MCF 10A (cell line): ENCODE results near the gene CHCHD3. TPM values are rescaled to one million over a fixed set of nuclear protein-coding genes. Genes with fewer than 3 reads are reported as not detected.

Experiments
- BruUV-seq: library from RNA; stranded (reverse); fragments of 400-500 nt; replicated peaks from 2 replicates; lab custom pipeline; 2021; lab: Mats Ljungman, UMichigan
- CTCF ChIA-PET: fragments of 300-600 bp; sonication (Branson Sonifier 250); formaldehyde crosslinking; extraction: SDS; loops from one replicate; lab custom pipeline; 2021; ENCODE audit warnings: antibody characterized with exemption, inconsistent platforms; lab: Yijun Ruan, JAX
- POLR2A ChIA-PET: fragments of 300-600, 350-650 bp; sonication (Branson Sonifier 250); formaldehyde crosslinking; extraction: SDS; loops from one replicate; lab custom pipeline; 2020; ENCODE audit warnings: antibody characterized with exemption, inconsistent platforms; lab: Yijun Ruan, JAX
- DNase-seq: peaks from one replicate; pipeline ENCODE4 v3.0.0-alpha.2; 2018; ENCODE audit not compliant: unreplicated experiment
- H3K27ac Mint-ChIP-seq: one replicate; pipeline ENCODE4 v1.8.0; 2022; ENCODE audit warnings: mild to moderate bottlenecking, low read depth, mixed read lengths; ENCODE audit not compliant: unreplicated experiment
- H3K27me3 Mint-ChIP-seq: one replicate; pipeline ENCODE4 v1.8.0; 2022; ENCODE audit warnings: mixed read lengths; ENCODE audit not compliant: insufficient read depth, unreplicated experiment
- H3K36me3 Mint-ChIP-seq: one replicate; pipeline ENCODE4 v1.8.0; 2022; ENCODE audit warnings: mild to moderate bottlenecking, moderate library complexity, mixed read lengths; ENCODE audit not compliant: insufficient read depth, unreplicated experiment
- H3K4me1 Mint-ChIP-seq: one replicate; pipeline ENCODE4 v1.8.0; 2022; ENCODE audit warnings: mixed read lengths; ENCODE audit not compliant: insufficient read depth, unreplicated experiment
- H3K4me3 Mint-ChIP-seq: one replicate; pipeline ENCODE4 v1.8.0; 2022; ENCODE audit warnings: mild to moderate bottlenecking, moderate library complexity, mixed read lengths; ENCODE audit not compliant: unreplicated experiment
- H3K9me3 Mint-ChIP-seq: one replicate; pipeline ENCODE4 v1.8.0; 2022; ENCODE audit warnings: mixed read lengths; ENCODE audit not compliant: unreplicated experiment
- intact Hi-C: fragments of 100-400 bp; cut with micrococcal nuclease; formaldehyde crosslinking; loops from 2 replicates; pipeline ENCODE4 v1.14.1; 2022
- total RNA-seq: library from RNA; stranded (reverse); gene quantifications from 2 replicates; pipeline ENCODE4 v1.2.3, GENCODE V29; 2022
- TF ChIP-seq, protein P1 (sequence below): fragments of 200-600 bp; IDR thresholded peaks from one replicate; pipeline ENCODE4 v1.8.0; 2022; ENCODE audit warnings: antibody characterized with exemption, mild to moderate bottlenecking; ENCODE audit not compliant: unreplicated experiment

The CHCHD3 gene
- total RNA-seq, 1 experiment from 2014 or later, result 102 TPM

DNA sequence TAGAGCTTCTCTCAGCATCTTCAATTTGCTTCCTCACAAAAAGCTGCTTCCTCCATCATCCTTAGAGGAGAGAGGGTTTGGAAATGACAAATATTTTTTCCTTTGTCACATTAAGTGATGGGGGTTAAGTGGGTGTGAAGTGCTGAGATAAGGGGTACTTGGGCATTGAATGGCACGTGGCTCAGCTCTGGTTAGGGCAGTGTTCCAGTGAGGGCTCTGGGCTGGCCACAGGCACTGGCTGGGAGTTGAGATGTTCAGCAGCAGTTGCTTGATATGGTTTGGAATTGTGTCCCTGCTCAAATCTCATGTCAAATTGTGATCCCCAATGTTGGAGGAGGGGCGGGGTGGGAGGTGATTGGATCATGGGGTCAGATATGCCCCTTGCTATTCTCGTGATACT is 33.7 kb upstream of the CHCHD3 start:
- DNase-seq, result no peak
- no TSS peak for BruUV-seq
- TF ChIP-seq, protein P1, sequence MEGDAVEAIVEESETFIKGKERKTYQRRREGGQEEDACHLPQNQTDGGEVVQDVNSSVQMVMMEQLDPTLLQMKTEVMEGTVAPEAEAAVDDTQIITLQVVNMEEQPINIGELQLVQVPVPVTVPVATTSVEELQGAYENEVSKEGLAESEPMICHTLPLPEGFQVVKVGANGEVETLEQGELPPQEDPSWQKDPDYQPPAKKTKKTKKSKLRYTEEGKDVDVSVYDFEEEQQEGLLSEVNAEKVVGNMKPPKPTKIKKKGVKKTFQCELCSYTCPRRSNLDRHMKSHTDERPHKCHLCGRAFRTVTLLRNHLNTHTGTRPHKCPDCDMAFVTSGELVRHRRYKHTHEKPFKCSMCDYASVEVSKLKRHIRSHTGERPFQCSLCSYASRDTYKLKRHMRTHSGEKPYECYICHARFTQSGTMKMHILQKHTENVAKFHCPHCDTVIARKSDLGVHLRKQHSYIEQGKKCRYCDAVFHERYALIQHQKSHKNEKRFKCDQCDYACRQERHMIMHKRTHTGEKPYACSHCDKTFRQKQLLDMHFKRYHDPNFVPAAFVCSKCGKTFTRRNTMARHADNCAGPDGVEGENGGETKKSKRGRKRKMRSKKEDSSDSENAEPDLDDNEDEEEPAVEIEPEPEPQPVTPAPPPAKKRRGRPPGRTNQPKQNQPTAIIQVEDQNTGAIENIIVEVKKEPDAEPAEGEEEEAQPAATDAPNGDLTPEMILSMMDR, result no peak
- Mint-ChIP-seq H3K36me3 (no peaks in the 10 kb centered on the region), H3K9me3 (no peaks in the 10 kb centered on the region), H3K27me3 (peaks cover 66% of the 10 kb centered on the region), H3K27ac (no peak overlapping the region), H3K4me3 (no peak overlapping the region), H3K4me1 (no peaks in the 10 kb centered on the region)
- intact Hi-C loops, result no loop called here
- ChIA-PET CTCF (no interaction called here), POLR2A (no interaction called here)

DNA sequence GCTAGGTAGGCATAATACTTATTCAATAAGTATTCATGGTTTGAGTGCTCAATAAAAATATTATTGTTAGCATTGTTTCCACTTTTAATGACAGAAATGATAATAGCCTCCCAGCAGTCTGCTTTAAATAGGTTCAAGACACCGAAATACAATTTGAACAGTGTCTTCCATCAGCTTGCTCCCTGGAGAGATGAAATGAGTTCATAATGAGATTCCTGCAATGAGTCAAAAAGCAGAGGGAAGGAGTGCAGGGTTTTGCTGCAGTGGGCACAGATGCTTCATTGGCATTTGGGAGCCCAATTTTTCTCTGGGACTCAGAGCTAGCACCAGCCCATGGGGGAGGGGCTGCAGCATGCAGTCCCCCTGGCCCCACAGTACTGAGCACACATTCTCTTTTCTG is 32.6 kb upstream of the CHCHD3 start:
- peaks cover 64% of the 10 kb centered on the region for H3K27me3 Mint-ChIP-seq
- BruUV-seq, result no TSS peak
- H3K9me3 Mint-ChIP-seq, result no peaks in the 10 kb centered on the region
- no peak overlapping the region for H3K4me3 Mint-ChIP-seq
- H3K27ac Mint-ChIP-seq, result no peak overlapping the region
- ChIA-PET POLR2A (interaction anchor here (1.0 kb wide), 1 partner anchor 138 kb away, joined by 4 read pairs; no protein-coding TSS in a partner anchor), CTCF (no interaction called here)
- TF ChIP-seq, protein P1, result no peak
- intact Hi-C loops, result no loop called here
- H3K36me3 Mint-ChIP-seq, result no peaks in the 10 kb centered on the region
- DNase-seq, result no peak
- H3K4me1 Mint-ChIP-seq, result no peaks in the 10 kb centered on the region

DNA sequence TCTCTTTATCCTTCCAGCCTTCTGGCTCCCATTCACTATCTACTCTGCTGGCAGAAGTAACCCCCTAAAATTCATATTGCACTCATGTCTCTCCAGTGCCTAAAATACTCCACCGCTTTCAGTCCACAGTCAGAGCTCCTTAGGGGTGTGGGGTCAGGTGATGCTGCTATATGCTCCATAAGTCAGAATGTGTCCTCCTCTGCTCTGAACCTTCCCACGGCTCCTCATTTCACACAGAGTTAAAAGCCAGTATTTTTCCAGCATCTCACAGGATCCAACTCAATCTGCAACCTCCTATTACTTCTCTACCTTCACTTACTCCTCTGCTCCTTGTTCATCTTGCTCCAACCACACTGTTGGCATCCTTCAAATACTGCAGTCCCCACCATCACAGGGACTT is 31.1 kb upstream of the CHCHD3 start:
- ChIA-PET CTCF (no interaction called here), POLR2A (interaction anchor here (0.6 to 1.3 kb wide), 2 partner anchors 45 to 1210 kb away, joined by 3 read pairs; no protein-coding TSS in a partner anchor)
- no peak for DNase-seq
- intact Hi-C loops, result no loop called here
- H3K27ac Mint-ChIP-seq, result no peak overlapping the region
- H3K9me3 Mint-ChIP-seq, result peaks cover 7% of the 10 kb centered on the region
- H3K4me1 Mint-ChIP-seq, result no peaks in the 10 kb centered on the region
- H3K27me3 Mint-ChIP-seq, result peaks cover 64% of the 10 kb centered on the region
- no TSS peak for BruUV-seq
- no peaks in the 10 kb centered on the region for H3K36me3 Mint-ChIP-seq
- TF ChIP-seq, protein P1, result no peak
- H3K4me3 Mint-ChIP-seq, result no peak overlapping the region

DNA sequence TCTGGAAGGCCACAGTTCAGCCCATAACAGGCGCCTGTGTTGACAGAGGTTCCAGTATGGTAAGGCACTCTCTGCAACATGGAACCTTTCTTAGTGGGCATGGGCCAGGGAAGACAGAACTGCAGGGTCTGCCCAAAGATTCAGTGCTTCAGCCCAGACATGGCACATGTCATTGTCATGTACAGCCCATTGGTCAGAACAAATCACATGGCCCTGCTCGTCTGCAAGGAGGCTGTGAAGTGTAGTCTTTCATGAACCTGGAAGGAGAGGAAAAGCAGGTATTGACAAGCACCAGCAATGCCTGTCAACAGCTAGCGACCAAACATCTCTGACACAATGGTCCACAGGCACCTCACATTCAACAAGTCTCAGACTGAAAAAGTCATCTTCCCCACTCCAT is 30.4 kb upstream of the CHCHD3 start:
- Mint-ChIP-seq H3K27ac (no peak overlapping the region), H3K4me3 (no peak overlapping the region), H3K4me1 (no peaks in the 10 kb centered on the region), H3K9me3 (peaks cover 7% of the 10 kb centered on the region), H3K27me3 (peaks cover 62% of the 10 kb centered on the region), H3K36me3 (no peaks in the 10 kb centered on the region)
- ChIA-PET POLR2A (no interaction called here), CTCF (no interaction called here)
- TF ChIP-seq, protein P1, result no peak
- DNase-seq, result no peak
- no TSS peak for BruUV-seq
- intact Hi-C loops, result no loop called here
